CD14-positive monocyte (primary cell): ENCODE measurements around the gene NTM. TPM values are rescaled to one million over a fixed set of nuclear protein-coding genes. Genes with fewer than 3 reads are reported as not detected.

ENCODE experiments used
- DNase-seq, 3 donors: peaks; one replicate each; pipeline ENCODE4 v3.0.0-alpha.2; 2011 to 2022
- H2AFZ ChIP-seq: 2 replicates; pipeline ENCODE4 v1.6.0; 2012; ENCODE audit warnings: mild to moderate bottlenecking, low read depth, low read length, inconsistent platforms; ENCODE audit not compliant: insufficient read depth, poor library complexity, severe bottlenecking
- H3K27ac ChIP-seq, 2 donors: 1 replicate in 1 of 2; 2 replicates in 1 of 2; pipeline ENCODE4 v1.5.1; 2012 to 2013; ENCODE audit warnings: low read length in 2 of 2, control low read depth in 1 of 2, inconsistent platforms in 1 of 2, low read depth in 1 of 2, mild to moderate bottlenecking in 1 of 2
- H3K27me3 ChIP-seq, 2 donors: one replicate each; pipeline versions ENCODE4 v1.6.0 to v1.6.1; 2011 to 2013; ENCODE audit warnings: low read length in 2 of 2; ENCODE audit not compliant: control insufficient read depth in 2 of 2, insufficient read depth in 2 of 2
- H3K36me3 ChIP-seq, 2 donors: replicated peaks in 1 of 2; 1 replicate in 1 of 2; 2 replicates in 1 of 2; pipeline versions ENCODE4 v1.5.1 to v1.6.1; 2012 to 2013; ENCODE audit warnings: low read length in 2 of 2, control low read depth in 1 of 2, inconsistent platforms in 1 of 2, mild to moderate bottlenecking in 1 of 2; ENCODE audit not compliant: insufficient read depth in 2 of 2, control insufficient read depth in 1 of 2
- H3K4me1 ChIP-seq, 2 donors: 1 replicate in 1 of 2; 2 replicates in 1 of 2; pipeline versions ENCODE4 v1.5.1 to v1.6.1; 2012 to 2013; ENCODE audit warnings: low read length in 2 of 2, control low read depth in 1 of 2, inconsistent platforms in 1 of 2, mild to moderate bottlenecking in 1 of 2, moderate library complexity in 1 of 2; ENCODE audit not compliant: insufficient read depth in 2 of 2, control insufficient read depth in 1 of 2
- H3K4me2 ChIP-seq: replicated peaks from 2 replicates; pipeline ENCODE3; 2012; ENCODE audit warnings: low read length, moderate library complexity, mild to moderate bottlenecking; ENCODE audit not compliant: poor library complexity, severe bottlenecking; ENCODE audit errors: extremely low read depth
- H3K4me3 ChIP-seq, 3 experiments: fragments of 200-600 bp in 1 of 3; sonication (generic) in 1 of 3; replicated peaks in 1 of 3; 1 replicate in 2 of 3; 2 replicates in 1 of 3; pipeline ENCODE4 v1.5.1; 2011 to 2013; ENCODE audit warnings: low read length in 3 of 3, mild to moderate bottlenecking in 3 of 3, control low read depth in 2 of 3, low read depth in 2 of 3, inconsistent platforms in 1 of 3, moderate library complexity in 1 of 3
- H3K79me2 ChIP-seq: 2 replicates; pipeline ENCODE4 v1.6.0; 2012; ENCODE audit warnings: mild to moderate bottlenecking, control low read depth, inconsistent platforms, low read length, moderate library complexity; ENCODE audit not compliant: insufficient read depth
- H3K9ac ChIP-seq: 2 replicates; pipeline ENCODE4 v1.6.0; 2017; ENCODE audit warnings: low read length, mild to moderate bottlenecking; ENCODE audit not compliant: insufficient read depth, poor library complexity, severe bottlenecking
- H3K9me3 ChIP-seq, 2 donors: replicated peaks in 1 of 2; 1 replicate in 1 of 2; 2 replicates in 1 of 2; pipeline versions ENCODE4 v1.5.1 to v1.6.1; 2012 to 2013; ENCODE audit warnings: low read length in 2 of 2, control low read depth in 1 of 2; ENCODE audit not compliant: control insufficient read depth in 1 of 2, insufficient read depth in 1 of 2
- H4K20me1 ChIP-seq: 2 replicates; pipeline ENCODE4 v1.6.0; 2012; ENCODE audit warnings: mild to moderate bottlenecking, low read length, control low read depth, moderate library complexity; ENCODE audit not compliant: insufficient read depth
- H3K27ac Mint-ChIP-seq, 7 donors: one replicate each; pipeline ENCODE4 v1.8.0; 2020; ENCODE audit warnings: mild to moderate bottlenecking in 7 of 7, mixed read lengths in 7 of 7, moderate library complexity in 6 of 7, inconsistent platforms in 2 of 7
- H3K27me3 Mint-ChIP-seq, 3 donors: one replicate each; pipeline ENCODE4 v1.8.0; 2021 to 2022; ENCODE audit warnings: low read depth in 3 of 3, mild to moderate bottlenecking in 3 of 3, mixed read lengths in 3 of 3, moderate library complexity in 3 of 3, inconsistent platforms in 1 of 3
- H3K36me3 Mint-ChIP-seq, 2 donors: one replicate each; pipeline ENCODE4 v1.8.0; 2020; ENCODE audit warnings: mixed read lengths in 2 of 2, inconsistent platforms in 1 of 2, mild to moderate bottlenecking in 1 of 2
- H3K4me1 Mint-ChIP-seq: one replicate; pipeline ENCODE4 v1.8.0; 2020; ENCODE audit warnings: mild to moderate bottlenecking, mixed read lengths
- H3K4me3 Mint-ChIP-seq, 2 donors: one replicate each; pipeline ENCODE4 v1.8.0; 2020; ENCODE audit warnings: mild to moderate bottlenecking in 2 of 2, mixed read lengths in 2 of 2, moderate library complexity in 1 of 2
- H3K9me3 Mint-ChIP-seq, 7 donors: one replicate each; pipeline ENCODE4 v1.8.0; 2020 to 2022; ENCODE audit warnings: mixed read lengths in 7 of 7, mild to moderate bottlenecking in 6 of 7, moderate library complexity in 6 of 7, inconsistent platforms in 2 of 7
- CTCF ChIP-seq: fragments of 200-600 bp; IDR thresholded peaks from one replicate; pipeline ENCODE4 v1.8.0; 2022; ENCODE audit warnings: antibody characterized with exemption, mild to moderate bottlenecking
- WGBS: methylation state at CpG from one replicate; pipeline ENCODE4 v1.1.5; 2013; ENCODE audit warnings: missing lambda C conversion rate; ENCODE audit not compliant: insufficient coverage; 5-methylcytosine and 5-hydroxymethylcytosine counted together
- intact Hi-C, 2 donors: fragments of 100-400 bp; cut with micrococcal nuclease; formaldehyde crosslinking; loops; one replicate each; pipeline versions ENCODE4 v1.15.0 to v1.15.1; 2023
- polyA plus RNA-seq, 3 donors: library from polyadenylated mRNA; depleted of rRNA in 1 of 3; unstranded in 2 of 3; stranded (reverse) in 1 of 3; fragments of 300-500 nt in 2 of 3; fragments of >200 nt in 1 of 3; fragmentation: Illumina TruSeq in 2 of 3; gene quantifications; 1 replicate in 2 of 3; 2 replicates in 1 of 3; pipeline ENCODE4 v1.2.3, GENCODE V29; 2012 to 2021

NTM gene
- polyA plus RNA-seq, 3 donors: not detected

GRCh38 chr11:131883332-131883731, 512.9 kb downstream of the NTM start:
- Histone ChIP-seq H3K9me3 (no peaks in the 10 kb centered on the region), H4K20me1 (no peaks in the 10 kb centered on the region), H3K9ac (no peak overlapping the region), H3K27ac (no peak overlapping the region), H2AFZ (no peak overlapping the region), H3K4me2 (no peak overlapping the region), H3K4me3 (no peak overlapping the region), H3K36me3 (no peaks in the 10 kb centered on the region), H3K27me3 (no peaks in the 10 kb centered on the region), H3K79me2 (no peaks in the 10 kb centered on the region), H3K4me1 (no peaks in the 10 kb centered on the region)
- Mint-ChIP-seq H3K27me3 (peaks cover 12 to 20% (median 15%) of the 10 kb centered on the region in 3 donors), H3K4me3 (no peak overlapping the region), H3K36me3 (no peaks in the 10 kb centered on the region), H3K27ac (peak overlapping the region in 1 of 7 donors; percentile 35), H3K9me3 (peaks cover 0 to 3% (median 0%) of the 10 kb centered on the region in 7 donors), H3K4me1 (no peaks in the 10 kb centered on the region)
- 92% methylated on average over 3 of the region's 6 CpGs for WGBS
- no peak for DNase-seq
- intact Hi-C loops: no loop called here
- no peak for TF ChIP-seq CTCF

- no peaks in the 10 kb centered on the region for H3K4me1 ChIP-seq
- H3K79me2 ChIP-seq: no peaks in the 10 kb centered on the region
- no peak overlapping the region for H3K4me3 Mint-ChIP-seq
- intact Hi-C loops: no loop called here
- H3K4me2 ChIP-seq: no peak overlapping the region
- H3K36me3 ChIP-seq: no peaks in the 10 kb centered on the region
- H4K20me1 ChIP-seq: no peaks in the 10 kb centered on the region
- TF ChIP-seq CTCF: no peak
- no peak overlapping the region for H2AFZ ChIP-seq
- no peak overlapping the region for H3K9ac ChIP-seq
- no peaks in the 10 kb centered on the region for H3K4me1 Mint-ChIP-seq
- no peaks in the 10 kb centered on the region for H3K36me3 Mint-ChIP-seq
- H3K27ac ChIP-seq: no peak overlapping the region
- no peak for DNase-seq
- H3K27me3 ChIP-seq: no peaks in the 10 kb centered on the region
- WGBS: 59% methylated on average over 5 of the region's 8 CpGs
- H3K27ac Mint-ChIP-seq: no peak overlapping the region
- H3K4me3 ChIP-seq: no peak overlapping the region
- peaks cover 12 to 18% (median 15%) of the 10 kb centered on the region in 3 donors for H3K27me3 Mint-ChIP-seq
- H3K9me3 Mint-ChIP-seq: peaks cover 0 to 3% (median 0%) of the 10 kb centered on the region in 7 donors
- no peaks in the 10 kb centered on the region for H3K9me3 ChIP-seq
Measured at GRCh38 chr11:131884461-131885073, 514.2 kb downstream of the NTM start.
